ENCODE measurements around the gene FAM204A. TPM values are rescaled to one million over a fixed set of nuclear protein-coding genes. Genes with fewer than 3 reads are reported as not detected.

The FAM204A gene
- total RNA-seq, 1 donor from 2014 or later = 43.6 TPM

GRCh38 chr10:118343549-118343948 lies 1.4 kb upstream of the FAM204A start:
- H3K4me3 Mint-ChIP-seq (ENCODE audit: unreplicated experiment) = no peak overlapping the region
- no peak for TF ChIP-seq CTCF (IDR thresholded peaks at IDR 0.05; ENCODE audit: partially characterized antibody, unreplicated experiment)
- H3K27ac Mint-ChIP-seq (ENCODE audit: unreplicated experiment) = no peak overlapping the region
- peaks cover 1% of the 10 kb centered on the region for H3K9me3 Mint-ChIP-seq (ENCODE audit: unreplicated experiment)
- no peak for DNase-seq
- H3K4me1 Mint-ChIP-seq (ENCODE audit: low read depth, unreplicated experiment) = peaks cover 2% of the 10 kb centered on the region
- no peaks in the 10 kb centered on the region for H3K36me3 Mint-ChIP-seq (ENCODE audit: unreplicated experiment)
- peaks cover 4% of the 10 kb centered on the region for H3K27me3 Mint-ChIP-seq (ENCODE audit: unreplicated experiment)

- no peak for DNase-seq
- Mint-ChIP-seq H3K27ac (ENCODE audit: unreplicated experiment) (no peak overlapping the region), H3K4me3 (ENCODE audit: unreplicated experiment) (no peak overlapping the region), H3K27me3 (ENCODE audit: unreplicated experiment) (peaks cover 4% of the 10 kb centered on the region), H3K36me3 (ENCODE audit: unreplicated experiment) (no peaks in the 10 kb centered on the region), H3K4me1 (ENCODE audit: low read depth, unreplicated experiment) (peaks cover 2% of the 10 kb centered on the region), H3K9me3 (ENCODE audit: unreplicated experiment) (peaks cover 1% of the 10 kb centered on the region)
- TF ChIP-seq CTCF (IDR thresholded peaks at IDR 0.05; ENCODE audit: partially characterized antibody, unreplicated experiment) = no peak
Measured at GRCh38 chr10:118343115-118343514, 991 bp upstream of the FAM204A start.

- Mint-ChIP-seq H3K4me1 (ENCODE audit: low read depth, unreplicated experiment) (peaks cover 2% of the 10 kb centered on the region), H3K27ac (ENCODE audit: unreplicated experiment) (peak overlapping the region; percentile 92), H3K36me3 (ENCODE audit: unreplicated experiment) (no peaks in the 10 kb centered on the region), H3K9me3 (ENCODE audit: unreplicated experiment) (peaks cover 1% of the 10 kb centered on the region), H3K27me3 (ENCODE audit: unreplicated experiment) (peaks cover 4% of the 10 kb centered on the region), H3K4me3 (ENCODE audit: unreplicated experiment) (peak overlapping the region; percentile 96)
- DNase-seq = no peak
- TF ChIP-seq CTCF (IDR thresholded peaks at IDR 0.05; ENCODE audit: partially characterized antibody, unreplicated experiment) = no peak
Measured at GRCh38 chr10:118342638-118343020, 505 bp upstream of the FAM204A start.

GRCh38 chr10:118340486-118340885 lies 1.6 kb downstream of the FAM204A start:
- Mint-ChIP-seq H3K9me3 (ENCODE audit: unreplicated experiment) (peaks cover 1% of the 10 kb centered on the region), H3K27ac (ENCODE audit: unreplicated experiment) (no peak overlapping the region), H3K27me3 (ENCODE audit: unreplicated experiment) (peaks cover 4% of the 10 kb centered on the region), H3K4me3 (ENCODE audit: unreplicated experiment) (peak overlapping the region; percentile 49), H3K36me3 (ENCODE audit: unreplicated experiment) (no peaks in the 10 kb centered on the region), H3K4me1 (ENCODE audit: low read depth, unreplicated experiment) (peaks cover 2% of the 10 kb centered on the region)
- no peak for DNase-seq
- TF ChIP-seq CTCF (IDR thresholded peaks at IDR 0.05; ENCODE audit: partially characterized antibody, unreplicated experiment) = no peak

- H3K27ac Mint-ChIP-seq (ENCODE audit: unreplicated experiment) = no peak overlapping the region
Measured at GRCh38 chr10:118339111-118339510, 3.0 kb downstream of the FAM204A start.

More at GRCh38 chr10:118339111-118339510, 3.0 kb downstream of the FAM204A start:
- H3K4me1 Mint-ChIP-seq (ENCODE audit: low read depth, unreplicated experiment) = peaks cover 2% of the 10 kb centered on the region
- H3K27me3 Mint-ChIP-seq (ENCODE audit: unreplicated experiment) = peaks cover 4% of the 10 kb centered on the region
- no peak overlapping the region for H3K4me3 Mint-ChIP-seq (ENCODE audit: unreplicated experiment)
- H3K36me3 Mint-ChIP-seq (ENCODE audit: unreplicated experiment) = no peaks in the 10 kb centered on the region
- DNase-seq = no peak
- H3K9me3 Mint-ChIP-seq (ENCODE audit: unreplicated experiment) = peaks cover 1% of the 10 kb centered on the region
- TF ChIP-seq CTCF (IDR thresholded peaks at IDR 0.05; ENCODE audit: partially characterized antibody, unreplicated experiment) = no peak
